Endothelial cell of umbilical vein (primary cell): ENCODE measurements around the gene NFXL1.

Source experiments
- CTCF ChIP-seq, 2 donors: IDR thresholded peaks; 1 replicate in 1 of 2; 2 replicates in 1 of 2; pipeline ENCODE4 v1.5.1; 2011; ENCODE audit warnings: low read length in 2 of 2, mild to moderate bottlenecking in 2 of 2, moderate library complexity in 2 of 2, control low read depth in 1 of 2, inconsistent platforms in 1 of 2, low read depth in 1 of 2; ENCODE audit not compliant: insufficient read depth in 1 of 2; ENCODE audit errors: extremely low read depth in 1 of 2
- EZH2 ChIP-seq: IDR thresholded peaks from 2 replicates; pipeline ENCODE4 v1.6.1; 2012; ENCODE audit warnings: borderline replicate concordance, low read depth, mild to moderate bottlenecking, moderate library complexity, low read length, inconsistent platforms; ENCODE audit not compliant: severe bottlenecking
- FOS ChIP-seq: IDR thresholded peaks from 2 replicates; pipeline ENCODE4 v1.6.1; 2011; ENCODE audit warnings: mild to moderate bottlenecking, low read length, moderate library complexity, borderline replicate concordance; ENCODE audit not compliant: insufficient read depth
- GATA2 ChIP-seq: IDR thresholded peaks from 2 replicates; pipeline ENCODE4 v1.7.0; 2011; ENCODE audit warnings: low read depth, mild to moderate bottlenecking, moderate library complexity, mixed read lengths, low read length; ENCODE audit not compliant: insufficient read length, insufficient read depth
- JUN ChIP-seq: IDR thresholded peaks from 2 replicates; pipeline ENCODE4 v1.6.1; 2011; ENCODE audit warnings: borderline replicate concordance, low read depth; ENCODE audit not compliant: insufficient read length, insufficient read depth
- MAX ChIP-seq: IDR thresholded peaks from 2 replicates; pipeline ENCODE4 v1.6.1; 2011; ENCODE audit not compliant: insufficient read depth, insufficient read length
- MYC ChIP-seq: IDR thresholded peaks from one replicate; pipeline ENCODE4 v1.6.1; 2011; ENCODE audit warnings: mild to moderate bottlenecking, low read depth, low read length
- POLR2A ChIP-seq: IDR thresholded peaks from 2 replicates; pipeline ENCODE4 v1.6.1; 2012; ENCODE audit warnings: low read depth, mild to moderate bottlenecking, control low read depth, low read length
- POLR2AphosphoS5 ChIP-seq: IDR thresholded peaks from 2 replicates; pipeline ENCODE4 v1.6.1; 2012; ENCODE audit warnings: low read depth, mild to moderate bottlenecking, control low read depth, low read length, moderate library complexity; ENCODE audit not compliant: insufficient read depth

- no peak for TF ChIP-seq CTCF (IDR thresholded peaks at IDR 0.05; ENCODE audit: extremely low read depth in 1 of 2, insufficient read depth in 1 of 2, low read depth in 1 of 2, low read length in 2 of 2)
- TF ChIP-seq POLR2A, result no peak
- no peak for TF ChIP-seq POLR2AphosphoS5
- no peak for TF ChIP-seq JUN
- TF ChIP-seq FOS, result no peak
- no peak for TF ChIP-seq MYC
- no peak for TF ChIP-seq EZH2
- TF ChIP-seq MAX, result no peak
- no peak for TF ChIP-seq GATA2
Measured at GRCh38 chr4:47855350-47855749, 59.0 kb downstream of the NFXL1 start.
